ENCODE measurements around the gene PCDHB13. TPM values are rescaled to one million over a fixed set of nuclear protein-coding genes. Genes with fewer than 3 reads are reported as not detected.
A peak's percentile ranks its signal among the peaks of the same experiment; 100 is the strongest.
"Not testable (repeated sequence)": the region's sequence is repeated elsewhere in the genome, so short reads cannot be mapped to it uniquely, and the experiment has no call there.

Gene PCDHB13
- total and polyA plus RNA-seq, 4 donors = 0.11 to 0.42 (median 0.18) TPM

- TF ChIP-seq, protein P1, sequence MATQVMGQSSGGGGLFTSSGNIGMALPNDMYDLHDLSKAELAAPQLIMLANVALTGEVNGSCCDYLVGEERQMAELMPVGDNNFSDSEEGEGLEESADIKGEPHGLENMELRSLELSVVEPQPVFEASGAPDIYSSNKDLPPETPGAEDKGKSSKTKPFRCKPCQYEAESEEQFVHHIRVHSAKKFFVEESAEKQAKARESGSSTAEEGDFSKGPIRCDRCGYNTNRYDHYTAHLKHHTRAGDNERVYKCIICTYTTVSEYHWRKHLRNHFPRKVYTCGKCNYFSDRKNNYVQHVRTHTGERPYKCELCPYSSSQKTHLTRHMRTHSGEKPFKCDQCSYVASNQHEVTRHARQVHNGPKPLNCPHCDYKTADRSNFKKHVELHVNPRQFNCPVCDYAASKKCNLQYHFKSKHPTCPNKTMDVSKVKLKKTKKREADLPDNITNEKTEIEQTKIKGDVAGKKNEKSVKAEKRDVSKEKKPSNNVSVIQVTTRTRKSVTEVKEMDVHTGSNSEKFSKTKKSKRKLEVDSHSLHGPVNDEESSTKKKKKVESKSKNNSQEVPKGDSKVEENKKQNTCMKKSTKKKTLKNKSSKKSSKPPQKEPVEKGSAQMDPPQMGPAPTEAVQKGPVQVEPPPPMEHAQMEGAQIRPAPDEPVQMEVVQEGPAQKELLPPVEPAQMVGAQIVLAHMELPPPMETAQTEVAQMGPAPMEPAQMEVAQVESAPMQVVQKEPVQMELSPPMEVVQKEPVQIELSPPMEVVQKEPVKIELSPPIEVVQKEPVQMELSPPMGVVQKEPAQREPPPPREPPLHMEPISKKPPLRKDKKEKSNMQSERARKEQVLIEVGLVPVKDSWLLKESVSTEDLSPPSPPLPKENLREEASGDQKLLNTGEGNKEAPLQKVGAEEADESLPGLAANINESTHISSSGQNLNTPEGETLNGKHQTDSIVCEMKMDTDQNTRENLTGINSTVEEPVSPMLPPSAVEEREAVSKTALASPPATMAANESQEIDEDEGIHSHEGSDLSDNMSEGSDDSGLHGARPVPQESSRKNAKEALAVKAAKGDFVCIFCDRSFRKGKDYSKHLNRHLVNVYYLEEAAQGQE (IDR thresholded peaks at IDR 0.05) = no peak
Measured at GRCh38 chr5:141234109-141234667, 20.5 kb downstream of the PCDHB13 start (continued).

DNA sequence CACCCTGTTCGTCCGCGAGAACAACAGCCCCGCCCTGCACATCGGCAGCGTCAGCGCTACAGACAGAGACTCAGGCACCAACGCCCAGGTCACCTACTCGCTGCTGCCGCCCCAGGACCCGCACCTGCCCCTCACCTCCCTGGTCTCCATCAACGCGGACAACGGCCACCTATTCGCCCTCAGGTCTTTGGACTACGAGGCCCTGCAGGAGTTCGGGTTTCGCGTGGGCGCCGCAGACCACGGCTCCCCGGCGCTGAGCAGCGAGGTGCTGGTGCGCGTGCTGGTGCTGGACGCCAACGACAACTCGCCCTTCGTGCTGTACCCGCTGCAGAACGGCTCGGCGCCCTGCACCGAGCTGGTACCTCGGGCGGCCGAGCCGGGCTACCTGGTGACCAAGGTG is 22.2 kb downstream of the PCDHB13 start:
- H3K27me3 ChIP-seq (ENCODE audit: control insufficient read depth in 4 of 4, insufficient read depth in 4 of 4, low read length in 3 of 4); DNase-seq (ENCODE audit: low spot score); H3K4me1 ChIP-seq (ENCODE audit: control insufficient read depth in 4 of 4, insufficient read depth in 4 of 4, low read length in 3 of 4); H3K27ac ChIP-seq (ENCODE audit: low read depth in 1 of 2, low read length in 2 of 2); H3K9ac ChIP-seq (ENCODE audit: low read depth in 1 of 2, low read length in 2 of 2); H3K36me3 ChIP-seq (ENCODE audit: control insufficient read depth in 4 of 4, insufficient read depth in 3 of 4, low read depth in 1 of 4, low read length in 3 of 4): not testable (repeated sequence)
- Histone ChIP-seq H3K4me3 (ENCODE audit: low read depth in 1 of 3, low read length in 3 of 3) (peak overlapping the region in 2 of 3 donors; percentile 27 to 50), H3K9me3 (ENCODE audit: control insufficient read depth in 4 of 4, low read length in 3 of 4) (peaks cover 37 to 87% (median 58%) of the 10 kb centered on the region in 4 donors)
- 24% methylated on average over 40 of the region's 40 CpGs for WGBS

- Histone ChIP-seq H3K4me1 (ENCODE audit: control insufficient read depth in 4 of 4, insufficient read depth in 4 of 4, low read length in 3 of 4) (no peaks in the 10 kb centered on the region), H3K36me3 (ENCODE audit: control insufficient read depth in 4 of 4, insufficient read depth in 3 of 4, low read depth in 1 of 4, low read length in 3 of 4) (no peaks in the 10 kb centered on the region), H3K9me3 (ENCODE audit: control insufficient read depth in 4 of 4, low read length in 3 of 4) (peaks cover 45 to 87% (median 62%) of the 10 kb centered on the region in 4 donors), H3K27ac (ENCODE audit: low read depth in 1 of 2, low read length in 2 of 2) (no peak overlapping the region), H3K9ac (ENCODE audit: low read depth in 1 of 2, low read length in 2 of 2) (no peak overlapping the region), H3K4me3 (ENCODE audit: low read depth in 1 of 3, low read length in 3 of 3) (peak overlapping the region in 1 of 3 donors; percentile 24), H3K27me3 (ENCODE audit: control insufficient read depth in 4 of 4, insufficient read depth in 4 of 4, low read length in 3 of 4) (peaks cover 0 to 3% (median 1%) of the 10 kb centered on the region in 4 donors)
- no peak for DNase-seq (ENCODE audit: low spot score)
- no peak for TF ChIP-seq YY1 (IDR thresholded peaks at IDR 0.05)
- no peak for TF ChIP-seq NR2F2 (IDR thresholded peaks at IDR 0.05)
- no peak for TF ChIP-seq EGR1 (IDR thresholded peaks at IDR 0.05; ENCODE audit: low read depth in 2 of 2)
- no peak for TF ChIP-seq FOXA1 (IDR thresholded peaks at IDR 0.05)
- TF ChIP-seq MAX (IDR thresholded peaks at IDR 0.05) = no peak
- TF ChIP-seq, protein P1 (IDR thresholded peaks at IDR 0.05) = no peak
- no peak for TF ChIP-seq HNF4G (IDR thresholded peaks at IDR 0.05)
- no peak for TF ChIP-seq RAD21 (IDR thresholded peaks at IDR 0.05)
- TF ChIP-seq GABPA (IDR thresholded peaks at IDR 0.05 in 1 of 2, conservative IDR thresholded peaks at IDR 0.05 in 1 of 2) = no peak
- no peak for TF ChIP-seq RXRA (IDR thresholded peaks at IDR 0.05)
- TF ChIP-seq, protein P2, sequence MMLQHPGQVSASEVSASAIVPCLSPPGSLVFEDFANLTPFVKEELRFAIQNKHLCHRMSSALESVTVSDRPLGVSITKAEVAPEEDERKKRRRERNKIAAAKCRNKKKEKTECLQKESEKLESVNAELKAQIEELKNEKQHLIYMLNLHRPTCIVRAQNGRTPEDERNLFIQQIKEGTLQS (IDR thresholded peaks at IDR 0.05) = no peak
- no peak for TF ChIP-seq HNF4A (conservative IDR thresholded peaks at IDR 0.05)
- no peak for TF ChIP-seq FOXA2 (IDR thresholded peaks at IDR 0.05)
- no peak for TF ChIP-seq JUND (IDR thresholded peaks at IDR 0.05)
- TF ChIP-seq, protein P3, sequence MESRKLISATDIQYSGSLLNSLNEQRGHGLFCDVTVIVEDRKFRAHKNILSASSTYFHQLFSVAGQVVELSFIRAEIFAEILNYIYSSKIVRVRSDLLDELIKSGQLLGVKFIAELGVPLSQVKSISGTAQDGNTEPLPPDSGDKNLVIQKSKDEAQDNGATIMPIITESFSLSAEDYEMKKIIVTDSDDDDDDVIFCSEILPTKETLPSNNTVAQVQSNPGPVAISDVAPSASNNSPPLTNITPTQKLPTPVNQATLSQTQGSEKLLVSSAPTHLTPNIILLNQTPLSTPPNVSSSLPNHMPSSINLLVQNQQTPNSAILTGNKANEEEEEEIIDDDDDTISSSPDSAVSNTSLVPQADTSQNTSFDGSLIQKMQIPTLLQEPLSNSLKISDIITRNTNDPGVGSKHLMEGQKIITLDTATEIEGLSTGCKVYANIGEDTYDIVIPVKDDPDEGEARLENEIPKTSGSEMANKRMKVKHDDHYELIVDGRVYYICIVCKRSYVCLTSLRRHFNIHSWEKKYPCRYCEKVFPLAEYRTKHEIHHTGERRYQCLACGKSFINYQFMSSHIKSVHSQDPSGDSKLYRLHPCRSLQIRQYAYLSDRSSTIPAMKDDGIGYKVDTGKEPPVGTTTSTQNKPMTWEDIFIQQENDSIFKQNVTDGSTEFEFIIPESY (IDR thresholded peaks at IDR 0.05) = no peak
- no peak for TF ChIP-seq TAF1 (conservative IDR thresholded peaks at IDR 0.05)
- TF ChIP-seq, protein P4, sequence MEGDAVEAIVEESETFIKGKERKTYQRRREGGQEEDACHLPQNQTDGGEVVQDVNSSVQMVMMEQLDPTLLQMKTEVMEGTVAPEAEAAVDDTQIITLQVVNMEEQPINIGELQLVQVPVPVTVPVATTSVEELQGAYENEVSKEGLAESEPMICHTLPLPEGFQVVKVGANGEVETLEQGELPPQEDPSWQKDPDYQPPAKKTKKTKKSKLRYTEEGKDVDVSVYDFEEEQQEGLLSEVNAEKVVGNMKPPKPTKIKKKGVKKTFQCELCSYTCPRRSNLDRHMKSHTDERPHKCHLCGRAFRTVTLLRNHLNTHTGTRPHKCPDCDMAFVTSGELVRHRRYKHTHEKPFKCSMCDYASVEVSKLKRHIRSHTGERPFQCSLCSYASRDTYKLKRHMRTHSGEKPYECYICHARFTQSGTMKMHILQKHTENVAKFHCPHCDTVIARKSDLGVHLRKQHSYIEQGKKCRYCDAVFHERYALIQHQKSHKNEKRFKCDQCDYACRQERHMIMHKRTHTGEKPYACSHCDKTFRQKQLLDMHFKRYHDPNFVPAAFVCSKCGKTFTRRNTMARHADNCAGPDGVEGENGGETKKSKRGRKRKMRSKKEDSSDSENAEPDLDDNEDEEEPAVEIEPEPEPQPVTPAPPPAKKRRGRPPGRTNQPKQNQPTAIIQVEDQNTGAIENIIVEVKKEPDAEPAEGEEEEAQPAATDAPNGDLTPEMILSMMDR (IDR thresholded peaks at IDR 0.05; ENCODE audit: low read depth, low read length, missing input control) = no peak
- TF ChIP-seq SP1 (IDR thresholded peaks at IDR 0.05) = no peak
- 17% methylated on average over 32 of the region's 32 CpGs for WGBS
Measured at GRCh38 chr5:141236516-141237313, 23.0 kb downstream of the PCDHB13 start.

Measured in liver (tissue), 9 donors.